Keratinocyte (primary cell): ENCODE measurements around the gene NPPA.

Source experiments
- EZH2 ChIP-seq: IDR thresholded peaks from one replicate; pipeline ENCODE4 v1.6.1; 2012; ENCODE audit warnings: inconsistent platforms, mild to moderate bottlenecking, low read length, moderate library complexity
- TF ChIP-seq, protein P1 (sequence below), 3 experiments: IDR thresholded peaks in 1 of 3; conservative IDR thresholded peaks in 1 of 3; optimal IDR thresholded peaks in 1 of 3; 2 replicates in 2 of 3; 3 replicates in 1 of 3; pipeline versions ENCODE3 to v1.5.1; 2011; ENCODE audit warnings: low read length in 3 of 3, mild to moderate bottlenecking in 3 of 3, moderate library complexity in 2 of 3, control low read depth in 1 of 3, inconsistent platforms in 1 of 3; ENCODE audit not compliant: insufficient read depth in 2 of 3; ENCODE audit errors: extremely low read depth in 1 of 3

DNA sequence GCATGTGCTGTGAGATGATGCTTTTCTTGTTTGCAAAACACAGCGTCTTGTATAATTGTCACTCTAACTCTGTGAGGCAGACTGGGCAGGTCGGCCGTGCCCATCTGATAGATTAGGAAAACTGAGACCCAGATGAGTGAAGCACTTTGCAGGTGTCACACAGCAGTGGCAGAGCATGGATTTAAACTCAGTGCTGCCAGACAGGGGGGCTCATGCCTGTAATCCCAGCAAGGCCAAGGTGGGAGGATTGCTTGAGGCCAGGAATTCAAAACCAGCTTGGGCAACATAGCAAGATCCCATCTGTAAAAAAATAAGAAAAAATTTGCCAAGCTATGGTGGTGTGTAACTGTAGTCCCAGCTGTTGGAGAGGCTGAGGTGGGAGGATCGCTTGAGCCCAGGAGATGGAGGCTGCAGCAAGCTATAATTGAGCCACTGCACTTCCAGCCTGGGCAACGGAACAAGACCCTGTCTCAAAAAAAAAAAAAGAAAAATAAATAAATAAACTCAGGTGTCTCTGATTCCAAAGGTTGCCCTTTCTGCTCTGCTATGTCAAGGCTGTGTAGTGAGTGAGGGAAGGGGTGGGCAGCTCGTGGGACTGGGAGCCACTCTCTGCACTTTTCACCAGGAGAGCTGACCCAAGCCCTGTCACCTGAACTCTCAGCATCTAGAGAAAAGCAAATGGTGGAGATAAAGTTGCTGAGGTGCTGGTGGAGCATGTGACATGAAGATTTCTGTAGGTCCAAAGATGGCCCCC, 44.0 kb upstream of the NPPA start:
- TF ChIP-seq, protein P1, sequence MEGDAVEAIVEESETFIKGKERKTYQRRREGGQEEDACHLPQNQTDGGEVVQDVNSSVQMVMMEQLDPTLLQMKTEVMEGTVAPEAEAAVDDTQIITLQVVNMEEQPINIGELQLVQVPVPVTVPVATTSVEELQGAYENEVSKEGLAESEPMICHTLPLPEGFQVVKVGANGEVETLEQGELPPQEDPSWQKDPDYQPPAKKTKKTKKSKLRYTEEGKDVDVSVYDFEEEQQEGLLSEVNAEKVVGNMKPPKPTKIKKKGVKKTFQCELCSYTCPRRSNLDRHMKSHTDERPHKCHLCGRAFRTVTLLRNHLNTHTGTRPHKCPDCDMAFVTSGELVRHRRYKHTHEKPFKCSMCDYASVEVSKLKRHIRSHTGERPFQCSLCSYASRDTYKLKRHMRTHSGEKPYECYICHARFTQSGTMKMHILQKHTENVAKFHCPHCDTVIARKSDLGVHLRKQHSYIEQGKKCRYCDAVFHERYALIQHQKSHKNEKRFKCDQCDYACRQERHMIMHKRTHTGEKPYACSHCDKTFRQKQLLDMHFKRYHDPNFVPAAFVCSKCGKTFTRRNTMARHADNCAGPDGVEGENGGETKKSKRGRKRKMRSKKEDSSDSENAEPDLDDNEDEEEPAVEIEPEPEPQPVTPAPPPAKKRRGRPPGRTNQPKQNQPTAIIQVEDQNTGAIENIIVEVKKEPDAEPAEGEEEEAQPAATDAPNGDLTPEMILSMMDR (optimal IDR thresholded peaks at IDR 0.05 in 1 of 3, IDR thresholded peaks at IDR 0.05 in 1 of 3, conservative IDR thresholded peaks at IDR 0.05 in 1 of 3; ENCODE audit: extremely low read depth in 1 of 3, insufficient read depth in 2 of 3, low read length in 3 of 3) = no peak
- no peak for TF ChIP-seq EZH2
